Prostate gland (tissue), 2 donors: ENCODE measurements around the gene MBD3L5.

ENCODE experiments used
- POLR2A ChIP-seq: fragments of 450-650 bp; IDR thresholded peaks from one replicate; pipeline ENCODE4 v1.6.1; 2016; ENCODE audit warnings: antibody characterized with exemption, mild to moderate bottlenecking
- TF ChIP-seq, protein P1 (sequence below), 4 experiments: fragments of 200-600 bp in 2 of 4; fragments of 450-650 bp in 2 of 4; sonication (generic) in 2 of 4; IDR thresholded peaks; 1 replicate in 3 of 4; 2 replicates in 1 of 4; pipeline ENCODE4 v1.5.1; 2016 to 2019; ENCODE audit warnings: antibody characterized with exemption in 4 of 4, mild to moderate bottlenecking in 2 of 4, moderate library complexity in 2 of 4

- TF ChIP-seq, protein P1, sequence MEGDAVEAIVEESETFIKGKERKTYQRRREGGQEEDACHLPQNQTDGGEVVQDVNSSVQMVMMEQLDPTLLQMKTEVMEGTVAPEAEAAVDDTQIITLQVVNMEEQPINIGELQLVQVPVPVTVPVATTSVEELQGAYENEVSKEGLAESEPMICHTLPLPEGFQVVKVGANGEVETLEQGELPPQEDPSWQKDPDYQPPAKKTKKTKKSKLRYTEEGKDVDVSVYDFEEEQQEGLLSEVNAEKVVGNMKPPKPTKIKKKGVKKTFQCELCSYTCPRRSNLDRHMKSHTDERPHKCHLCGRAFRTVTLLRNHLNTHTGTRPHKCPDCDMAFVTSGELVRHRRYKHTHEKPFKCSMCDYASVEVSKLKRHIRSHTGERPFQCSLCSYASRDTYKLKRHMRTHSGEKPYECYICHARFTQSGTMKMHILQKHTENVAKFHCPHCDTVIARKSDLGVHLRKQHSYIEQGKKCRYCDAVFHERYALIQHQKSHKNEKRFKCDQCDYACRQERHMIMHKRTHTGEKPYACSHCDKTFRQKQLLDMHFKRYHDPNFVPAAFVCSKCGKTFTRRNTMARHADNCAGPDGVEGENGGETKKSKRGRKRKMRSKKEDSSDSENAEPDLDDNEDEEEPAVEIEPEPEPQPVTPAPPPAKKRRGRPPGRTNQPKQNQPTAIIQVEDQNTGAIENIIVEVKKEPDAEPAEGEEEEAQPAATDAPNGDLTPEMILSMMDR (IDR thresholded peaks at IDR 0.05) = no peak
- TF ChIP-seq POLR2A = no peak
Measured at GRCh38 chr19:7072541-7072940, 42.2 kb downstream of the MBD3L5 start.
